Measurements from ENCODE around the gene MET. TPM values are rescaled to one million over a fixed set of nuclear protein-coding genes. Genes with fewer than 3 reads are reported as not detected.
A peak's percentile ranks its signal among the peaks of the same experiment; 100 is the strongest.

Gene MET
- total RNA-seq, 6 experiments from 2014 or later = 101 to 149 (median 129) TPM

DNA sequence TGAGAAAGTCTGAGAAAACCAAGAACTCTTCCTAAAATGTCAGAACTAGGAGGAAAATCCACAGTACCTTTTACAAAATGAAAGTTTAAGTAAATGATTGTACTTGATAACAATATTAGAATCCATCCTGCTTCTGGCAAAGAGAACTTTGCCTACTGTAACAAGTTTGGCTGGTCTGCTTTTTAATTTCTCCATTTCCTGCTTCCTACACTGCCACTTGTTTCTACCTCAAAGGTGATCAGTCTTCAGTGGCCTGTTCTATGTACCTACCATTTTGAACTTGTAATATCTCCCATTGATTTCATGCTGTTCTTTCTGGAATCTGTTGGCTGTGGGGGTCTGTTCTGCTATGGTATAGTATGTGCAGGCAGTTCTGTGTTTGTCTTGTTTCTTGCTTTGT lies 157.5 kb downstream of the MET start:
- TF ChIP-seq, protein P1, sequence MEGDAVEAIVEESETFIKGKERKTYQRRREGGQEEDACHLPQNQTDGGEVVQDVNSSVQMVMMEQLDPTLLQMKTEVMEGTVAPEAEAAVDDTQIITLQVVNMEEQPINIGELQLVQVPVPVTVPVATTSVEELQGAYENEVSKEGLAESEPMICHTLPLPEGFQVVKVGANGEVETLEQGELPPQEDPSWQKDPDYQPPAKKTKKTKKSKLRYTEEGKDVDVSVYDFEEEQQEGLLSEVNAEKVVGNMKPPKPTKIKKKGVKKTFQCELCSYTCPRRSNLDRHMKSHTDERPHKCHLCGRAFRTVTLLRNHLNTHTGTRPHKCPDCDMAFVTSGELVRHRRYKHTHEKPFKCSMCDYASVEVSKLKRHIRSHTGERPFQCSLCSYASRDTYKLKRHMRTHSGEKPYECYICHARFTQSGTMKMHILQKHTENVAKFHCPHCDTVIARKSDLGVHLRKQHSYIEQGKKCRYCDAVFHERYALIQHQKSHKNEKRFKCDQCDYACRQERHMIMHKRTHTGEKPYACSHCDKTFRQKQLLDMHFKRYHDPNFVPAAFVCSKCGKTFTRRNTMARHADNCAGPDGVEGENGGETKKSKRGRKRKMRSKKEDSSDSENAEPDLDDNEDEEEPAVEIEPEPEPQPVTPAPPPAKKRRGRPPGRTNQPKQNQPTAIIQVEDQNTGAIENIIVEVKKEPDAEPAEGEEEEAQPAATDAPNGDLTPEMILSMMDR (IDR thresholded peaks at IDR 0.05) = no peak
- Mint-ChIP-seq H3K9me3 (peaks cover 4% of the 10 kb centered on the region), H3K27ac (no peak overlapping the region), H3K27me3 (ENCODE audit: insufficient read depth) (peaks cover 7% of the 10 kb centered on the region), H3K4me3 (no peak overlapping the region), H3K4me1 (ENCODE audit: low read depth) (peaks cover 2% of the 10 kb centered on the region), H3K36me3 (ENCODE audit: low read depth) (peaks cover 10% of the 10 kb centered on the region; the same call in 1 of the 2 replicates)
- DNase-seq = no peak

DNA sequence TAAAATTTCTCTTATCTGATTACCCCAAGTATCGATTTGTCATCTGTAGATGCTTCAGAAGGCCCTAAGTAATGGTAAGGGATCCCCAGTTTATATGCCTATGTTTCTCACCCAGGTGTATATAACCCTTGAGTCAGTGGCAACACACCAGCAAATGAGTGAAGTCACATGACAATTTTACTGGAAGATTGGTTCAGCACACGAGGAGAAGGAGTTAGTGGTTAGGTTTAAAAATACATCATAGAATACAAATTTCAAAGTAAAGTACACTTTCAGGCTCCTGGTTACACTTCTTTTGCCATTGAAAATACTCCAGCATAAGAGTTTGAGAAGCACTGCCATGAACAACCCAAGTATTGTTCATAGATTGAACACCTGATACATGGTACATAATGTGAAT lies 160.7 kb downstream of the MET start:
- Mint-ChIP-seq H3K4me3 (no peak overlapping the region), H3K9me3 (no peaks in the 10 kb centered on the region), H3K27me3 (ENCODE audit: insufficient read depth) (no peaks in the 10 kb centered on the region; the same call in 1 of the 2 replicates), H3K4me1 (ENCODE audit: low read depth) (peaks cover 29% of the 10 kb centered on the region), H3K27ac (no peak overlapping the region), H3K36me3 (ENCODE audit: low read depth) (no peaks in the 10 kb centered on the region)
- DNase-seq = no peak
- TF ChIP-seq, protein P1 (IDR thresholded peaks at IDR 0.05) = no peak

DNA sequence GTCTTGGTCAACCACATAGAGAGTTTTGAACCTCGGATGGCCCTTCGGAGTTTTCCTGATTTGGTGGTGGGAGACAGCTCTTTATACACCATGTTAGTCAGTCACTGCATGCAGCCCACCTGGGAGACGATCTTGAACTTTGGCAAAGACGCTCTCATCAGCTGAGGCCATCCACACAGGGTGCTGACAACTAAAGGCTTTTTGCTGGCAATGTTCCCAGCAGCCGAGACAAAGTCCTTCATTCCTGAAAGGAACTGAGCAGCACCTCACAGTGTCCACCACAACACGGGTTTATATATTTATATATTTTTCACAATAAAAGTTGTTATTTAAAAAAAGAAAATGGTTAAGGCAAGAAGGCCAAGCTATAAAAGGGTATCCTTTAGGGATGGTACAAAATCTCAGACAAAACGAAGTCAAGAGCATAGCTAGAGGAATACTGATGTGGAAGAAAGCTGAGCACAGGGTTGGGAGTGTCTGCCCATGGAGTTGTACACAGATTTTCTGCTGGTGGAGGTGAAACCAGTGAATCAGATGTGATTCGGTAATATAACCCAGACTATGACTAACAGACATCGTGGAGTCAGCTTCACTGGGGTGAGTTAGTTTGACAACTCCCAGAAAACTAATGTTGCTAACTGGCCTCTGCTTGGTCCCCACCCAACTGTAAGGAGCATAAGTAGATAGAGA lies 163.0 kb downstream of the MET start:
- no peak overlapping the region for H3K4me3 Mint-ChIP-seq
- peak; percentile 34 for DNase-seq
- H3K36me3 Mint-ChIP-seq (ENCODE audit: low read depth) = no peaks in the 10 kb centered on the region
- peaks cover 29% of the 10 kb centered on the region for H3K4me1 Mint-ChIP-seq (ENCODE audit: low read depth)
- H3K9me3 Mint-ChIP-seq = no peaks in the 10 kb centered on the region
- no peak overlapping the region for H3K27ac Mint-ChIP-seq
- TF ChIP-seq, protein P1 (IDR thresholded peaks at IDR 0.05) = no peak
- H3K27me3 Mint-ChIP-seq (ENCODE audit: insufficient read depth) = no peaks in the 10 kb centered on the region; the same call in 1 of the 2 replicates

DNA sequence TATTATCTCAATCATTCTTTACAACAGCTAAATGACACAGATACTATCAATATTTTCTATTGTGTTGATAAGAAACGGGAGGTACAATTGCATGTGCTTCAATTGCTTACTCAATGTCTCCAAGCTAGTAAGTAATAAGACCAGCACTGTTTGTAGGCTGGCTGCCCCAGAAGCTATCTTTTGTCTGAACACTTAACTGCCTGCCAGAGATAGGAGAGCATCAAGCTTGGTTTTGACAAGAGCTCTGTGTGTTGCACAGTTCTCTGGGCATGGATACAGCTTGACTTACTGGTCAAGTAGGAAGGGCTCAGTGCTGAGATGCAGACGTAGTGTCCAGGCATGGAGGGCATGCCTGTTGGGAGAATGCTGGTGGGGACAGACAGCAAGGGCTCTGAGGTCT lies 164.1 kb downstream of the MET start:
- Mint-ChIP-seq H3K9me3 (no peaks in the 10 kb centered on the region), H3K36me3 (ENCODE audit: low read depth) (no peaks in the 10 kb centered on the region), H3K4me1 (ENCODE audit: low read depth) (peaks cover 29% of the 10 kb centered on the region), H3K4me3 (no peak overlapping the region), H3K27me3 (ENCODE audit: insufficient read depth) (peaks cover under 1% of the 10 kb centered on the region; the same call in 1 of the 2 replicates), H3K27ac (no peak overlapping the region)
- DNase-seq = no peak
- TF ChIP-seq, protein P1 (IDR thresholded peaks at IDR 0.05) = no peak

DNA sequence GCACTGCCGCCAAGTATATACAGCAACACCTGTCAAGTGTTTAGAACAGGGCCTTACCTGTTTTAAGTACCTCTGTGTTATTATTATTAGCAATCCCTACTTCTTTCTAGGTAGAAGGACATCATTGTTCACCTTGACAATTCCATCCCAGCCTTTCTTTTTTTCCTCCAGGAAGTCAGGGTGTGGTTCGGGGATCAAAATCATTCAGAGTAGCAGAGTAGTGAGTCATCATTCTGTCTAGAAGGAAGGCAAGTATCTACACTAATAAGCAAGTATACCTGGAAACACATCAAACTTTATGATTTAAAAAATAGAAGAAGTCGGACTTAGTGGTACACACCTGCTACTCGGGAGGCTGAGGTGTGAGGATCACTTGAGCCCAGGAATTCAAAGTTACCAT lies 164.9 kb downstream of the MET start:
- Mint-ChIP-seq H3K27ac (no peak overlapping the region), H3K27me3 (ENCODE audit: insufficient read depth) (peaks cover 7% of the 10 kb centered on the region), H3K36me3 (ENCODE audit: low read depth) (no peaks in the 10 kb centered on the region), H3K4me1 (ENCODE audit: low read depth) (peaks cover 29% of the 10 kb centered on the region), H3K4me3 (no peak overlapping the region), H3K9me3 (no peaks in the 10 kb centered on the region)
- no peak for DNase-seq
- TF ChIP-seq, protein P1 (IDR thresholded peaks at IDR 0.05) = no peak

All from HFFc6 (cell line).